Mesenchymal stem cell (in vitro differentiated cells and primary cell): Measurements from ENCODE around the gene LMNTD1.

ENCODE experiments used
- DNase-seq: peaks from one replicate; pipeline ENCODE4 v3.0.0-alpha.2; 2013
- H2AFZ ChIP-seq: one replicate; pipeline ENCODE4 v1.6.1; 2013; ENCODE audit warnings: low read depth, mild to moderate bottlenecking, control low read depth, inconsistent platforms, low read length, moderate library complexity
- H2AK5ac ChIP-seq: 2 replicates; pipeline ENCODE4 v1.6.1; 2013; ENCODE audit warnings: low read length, moderate library complexity, mild to moderate bottlenecking, inconsistent platforms; ENCODE audit not compliant: severe bottlenecking
- H2BK120ac ChIP-seq: one replicate; pipeline ENCODE4 v1.6.1; 2013; ENCODE audit warnings: low read depth, mild to moderate bottlenecking, inconsistent platforms, low read length, moderate library complexity
- H2BK12ac ChIP-seq, 2 experiments: one replicate each; pipeline ENCODE4 v1.6.1; 2013; ENCODE audit warnings: inconsistent platforms in 2 of 2, low read length in 2 of 2, mild to moderate bottlenecking in 2 of 2, moderate library complexity in 2 of 2, control low read depth in 1 of 2
- H2BK15ac ChIP-seq: one replicate; pipeline ENCODE4 v1.6.1; 2013; ENCODE audit warnings: mild to moderate bottlenecking, low read depth, inconsistent platforms; ENCODE audit not compliant: poor library complexity, severe bottlenecking
- H2BK5ac ChIP-seq: 2 replicates; pipeline ENCODE4 v1.6.1; 2013; ENCODE audit warnings: low read depth, mild to moderate bottlenecking, low read length, control low read depth, inconsistent platforms; ENCODE audit not compliant: poor library complexity, severe bottlenecking
- H3K14ac ChIP-seq, 2 experiments: one replicate each; pipeline ENCODE4 v1.6.1; 2013; ENCODE audit warnings: inconsistent platforms in 2 of 2, low read length in 2 of 2, control low read depth in 1 of 2, mild to moderate bottlenecking in 1 of 2, moderate library complexity in 1 of 2
- H3K18ac ChIP-seq, 2 experiments: one replicate each; pipeline ENCODE4 v1.6.1; 2013; ENCODE audit warnings: inconsistent platforms in 2 of 2, low read length in 2 of 2, control low read depth in 1 of 2, low read depth in 1 of 2, mild to moderate bottlenecking in 1 of 2
- H3K23ac ChIP-seq, 2 experiments: one replicate each; pipeline ENCODE4 v1.6.1; 2013; ENCODE audit warnings: inconsistent platforms in 2 of 2, low read length in 2 of 2, mild to moderate bottlenecking in 2 of 2, moderate library complexity in 2 of 2, control low read depth in 1 of 2
- H3K27ac ChIP-seq: 2 replicates; pipeline ENCODE4 v1.5.1; 2013; ENCODE audit warnings: mild to moderate bottlenecking, moderate library complexity, low read length, control low read depth, inconsistent platforms; ENCODE audit not compliant: poor library complexity, severe bottlenecking
- H3K27me3 ChIP-seq, 2 experiments: 2 replicates each; pipeline versions ENCODE4 v1.6.1 to v1.7.0; 2013; ENCODE audit warnings: low read length in 2 of 2, mild to moderate bottlenecking in 2 of 2, moderate library complexity in 2 of 2, control low read depth in 1 of 2, inconsistent platforms in 1 of 2; ENCODE audit not compliant: control insufficient read depth in 1 of 2, insufficient read depth in 1 of 2
- H3K36me3 ChIP-seq, 2 experiments: 2 replicates each; pipeline versions ENCODE4 v1.6.1 to v1.7.0; 2013; ENCODE audit warnings: low read length in 2 of 2, control low read depth in 1 of 2, inconsistent platforms in 1 of 2, low read depth in 1 of 2, mild to moderate bottlenecking in 1 of 2; ENCODE audit not compliant: insufficient read depth in 2 of 2, control insufficient read depth in 1 of 2
- H3K4ac ChIP-seq, 2 experiments: one replicate each; pipeline ENCODE4 v1.6.1; 2013; ENCODE audit warnings: inconsistent platforms in 2 of 2, low read length in 2 of 2, mild to moderate bottlenecking in 2 of 2, moderate library complexity in 2 of 2, control low read depth in 1 of 2, low read depth in 1 of 2
- H3K4me1 ChIP-seq: 2 replicates; pipeline ENCODE4 v1.6.1; 2013; ENCODE audit warnings: low read depth, low read length, control low read depth; ENCODE audit not compliant: control insufficient read depth, insufficient read depth
- H3K4me2 ChIP-seq: 2 replicates; pipeline ENCODE4 v1.6.1; 2013; ENCODE audit warnings: low read length, mild to moderate bottlenecking, inconsistent platforms; ENCODE audit not compliant: poor library complexity, severe bottlenecking
- H3K4me3 ChIP-seq, 2 experiments: 2 replicates each; pipeline versions ENCODE4 v1.5.1 to v1.7.0; 2013; ENCODE audit warnings: low read length in 2 of 2, mild to moderate bottlenecking in 2 of 2, control low read depth in 1 of 2, low read depth in 1 of 2; ENCODE audit not compliant: insufficient read depth in 1 of 2
- H3K79me1 ChIP-seq: replicated peaks from 2 replicates; pipeline ENCODE4 v1.6.1; 2013; ENCODE audit warnings: mild to moderate bottlenecking, control low read depth, low read length, inconsistent platforms; ENCODE audit not compliant: poor library complexity, severe bottlenecking
- H3K9ac ChIP-seq: 2 replicates; pipeline ENCODE4 v1.7.0; 2013; ENCODE audit warnings: mild to moderate bottlenecking, low read length, moderate library complexity
- H3K9me3 ChIP-seq: 2 replicates; pipeline ENCODE4 v1.7.0; 2013; ENCODE audit warnings: mild to moderate bottlenecking, low read length; ENCODE audit not compliant: control insufficient read depth
- H4K8ac ChIP-seq: one replicate; pipeline ENCODE4 v1.6.1; 2013; ENCODE audit warnings: inconsistent platforms, mild to moderate bottlenecking, low read length, moderate library complexity
- H4K91ac ChIP-seq: one replicate; pipeline ENCODE4 v1.6.1; 2013; ENCODE audit warnings: mild to moderate bottlenecking, low read length, inconsistent platforms
- WGBS: methylation state at CpG from one replicate; pipeline ENCODE4 v1.1.7; 2013; ENCODE audit warnings: mixed read lengths; 5-methylcytosine and 5-hydroxymethylcytosine counted together

Gene LMNTD1

DNA sequence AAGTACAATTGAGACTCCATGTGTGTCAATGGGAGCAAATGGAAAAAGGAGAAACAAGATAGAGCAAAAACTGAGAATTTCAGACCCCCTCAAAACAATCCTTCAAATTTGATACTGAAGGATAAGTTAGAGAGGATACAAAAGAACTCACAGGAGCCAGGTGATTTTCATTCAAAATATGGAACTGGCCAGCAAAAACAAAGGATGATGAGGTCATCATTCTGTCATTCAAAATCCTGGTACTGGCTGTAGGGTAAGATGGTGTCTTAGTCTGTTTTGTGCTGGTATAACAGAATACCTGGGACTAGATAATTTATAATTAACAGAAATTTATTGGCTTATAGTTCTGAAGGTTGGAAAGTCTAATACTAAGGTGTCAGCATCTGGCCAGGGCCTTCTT is 80.6 kb downstream of the LMNTD1 start:
- H2BK15ac ChIP-seq, result no peak overlapping the region
- H3K4me2 ChIP-seq, result no peak overlapping the region
- H3K9ac ChIP-seq, result no peak overlapping the region
- H3K14ac ChIP-seq, result no peak overlapping the region
- no peak overlapping the region for H3K27ac ChIP-seq
- no peak overlapping the region for H3K4me3 ChIP-seq
- no peaks in the 10 kb centered on the region for H3K4me1 ChIP-seq
- no peaks in the 10 kb centered on the region for H3K27me3 ChIP-seq
- H3K18ac ChIP-seq, result no peak overlapping the region
- no peaks in the 10 kb centered on the region for H3K36me3 ChIP-seq
- H4K8ac ChIP-seq, result no peak overlapping the region
- no peak overlapping the region for H2AK5ac ChIP-seq
- H2BK120ac ChIP-seq, result no peak overlapping the region
- no peak overlapping the region for H4K91ac ChIP-seq
- DNase-seq, result no peak
- no peak overlapping the region for H2AFZ ChIP-seq
- no peak overlapping the region for H3K4ac ChIP-seq
- H2BK5ac ChIP-seq, result no peak overlapping the region
- no peaks in the 10 kb centered on the region for H3K9me3 ChIP-seq
- no peaks in the 10 kb centered on the region for H3K79me1 ChIP-seq
- H2BK12ac ChIP-seq, result no peak overlapping the region
- H3K23ac ChIP-seq, result no peak overlapping the region

DNA sequence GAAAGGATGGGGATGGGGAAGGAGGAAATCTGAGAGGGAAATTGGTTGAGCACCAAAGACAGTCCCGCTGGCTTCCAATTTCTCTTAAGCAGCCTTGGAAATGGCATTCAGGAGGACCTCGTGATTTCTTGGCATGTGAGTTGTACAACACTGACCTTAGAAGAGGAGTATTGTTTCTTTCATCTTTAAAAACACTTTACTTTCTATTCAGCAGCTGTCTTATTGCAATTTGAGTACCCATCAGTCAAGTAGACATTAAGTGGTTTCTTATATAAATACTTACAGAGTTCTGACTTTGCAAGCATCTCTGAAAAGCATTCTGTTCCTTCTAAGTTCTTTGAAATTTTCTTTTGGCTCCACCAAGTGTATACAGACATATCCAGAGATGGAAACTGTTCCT is 83.2 kb downstream of the LMNTD1 start:
- peak; percentile 23 for DNase-seq
- no peaks in the 10 kb centered on the region for H3K9me3 ChIP-seq
- no peak overlapping the region for H2AFZ ChIP-seq
- H4K8ac ChIP-seq, result no peak overlapping the region
- no peak overlapping the region for H3K14ac ChIP-seq
- no peak overlapping the region for H3K18ac ChIP-seq
- H3K4ac ChIP-seq, result no peak overlapping the region
- H3K27me3 ChIP-seq, result no peaks in the 10 kb centered on the region
- H3K79me1 ChIP-seq, result no peaks in the 10 kb centered on the region
- H3K4me2 ChIP-seq, result no peak overlapping the region
- no peak overlapping the region for H3K23ac ChIP-seq
- H3K36me3 ChIP-seq, result no peaks in the 10 kb centered on the region
- no peak overlapping the region for H3K27ac ChIP-seq
- H3K4me1 ChIP-seq, result no peaks in the 10 kb centered on the region
- H2BK5ac ChIP-seq, result no peak overlapping the region
- no peak overlapping the region for H2BK15ac ChIP-seq
- no peak overlapping the region for H3K4me3 ChIP-seq
- H4K91ac ChIP-seq, result no peak overlapping the region
- H2BK12ac ChIP-seq, result no peak overlapping the region
- no peak overlapping the region for H2BK120ac ChIP-seq
- no peak overlapping the region for H3K9ac ChIP-seq
- no CpG with 5 or more reads among the region's 2 CpGs for WGBS
- no peak overlapping the region for H2AK5ac ChIP-seq

DNA sequence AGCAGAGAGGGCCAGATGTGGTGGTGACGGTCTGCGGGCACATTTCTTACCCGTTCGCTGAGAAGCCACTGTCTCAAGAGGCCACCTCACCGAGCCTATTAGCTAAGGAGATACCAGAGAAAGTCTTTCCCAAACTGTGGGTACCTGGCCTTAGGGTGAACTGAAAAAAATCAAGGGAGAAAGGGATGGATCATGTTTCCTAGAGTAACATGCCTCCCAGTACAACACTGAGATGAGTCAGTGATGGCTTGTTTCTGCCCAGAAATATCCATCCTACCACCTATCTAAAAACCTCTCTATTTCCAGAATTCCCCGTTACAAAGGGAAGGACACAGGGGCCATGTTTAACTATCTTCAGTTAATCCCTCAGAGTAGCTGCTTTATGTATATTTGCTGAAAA is 83.7 kb downstream of the LMNTD1 start:
- Histone ChIP-seq H3K79me1 (no peaks in the 10 kb centered on the region), H3K9me3 (no peaks in the 10 kb centered on the region), H3K4me1 (no peaks in the 10 kb centered on the region), H4K8ac (no peak overlapping the region), H2BK15ac (no peak overlapping the region), H3K14ac (no peak overlapping the region), H3K18ac (no peak overlapping the region), H4K91ac (no peak overlapping the region), H3K4me2 (no peak overlapping the region), H2BK12ac (no peak overlapping the region), H2AFZ (no peak overlapping the region), H3K36me3 (no peaks in the 10 kb centered on the region), H3K27me3 (no peaks in the 10 kb centered on the region), H3K4ac (no peak overlapping the region), H2BK120ac (no peak overlapping the region), H3K27ac (no peak overlapping the region), H2AK5ac (no peak overlapping the region), H2BK5ac (no peak overlapping the region), H3K4me3 (no peak overlapping the region), H3K9ac (no peak overlapping the region), H3K23ac (no peak overlapping the region)
- 98% methylated on average over 4 of the region's 6 CpGs for WGBS
- DNase-seq, result no peak

DNA sequence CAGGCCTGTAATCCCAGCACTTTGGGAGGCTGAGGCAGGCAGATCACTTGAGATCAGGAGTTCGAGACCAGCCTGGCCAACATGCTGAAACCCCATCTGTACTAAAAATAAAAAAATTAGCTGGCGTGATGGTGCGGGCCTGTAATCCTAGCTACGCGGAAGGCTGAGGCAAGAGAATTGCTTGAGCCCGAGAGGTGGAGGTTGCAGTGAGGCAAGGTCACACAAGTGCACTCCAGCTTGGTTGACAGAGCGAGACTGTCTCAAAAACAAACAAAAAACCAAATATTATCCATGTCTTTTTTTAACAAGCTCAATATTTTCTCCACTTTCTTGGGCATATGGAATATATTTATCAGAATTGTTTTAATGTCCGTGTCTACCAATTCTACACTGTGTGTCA is 89.6 kb downstream of the LMNTD1 start:
- DNase-seq, result no peak

More for the DNA sequence above, 89.6 kb downstream of the LMNTD1 start:
- Histone ChIP-seq H2BK15ac (no peak overlapping the region), H3K4me2 (no peak overlapping the region), H3K4ac (no peak overlapping the region), H3K79me1 (no peaks in the 10 kb centered on the region), H2AFZ (no peak overlapping the region), H3K27me3 (no peaks in the 10 kb centered on the region), H2BK5ac (no peak overlapping the region), H3K36me3 (no peaks in the 10 kb centered on the region), H3K23ac (no peak overlapping the region), H4K8ac (no peak overlapping the region), H3K4me3 (no peak overlapping the region), H4K91ac (no peak overlapping the region), H3K9me3 (peaks cover 2% of the 10 kb centered on the region), H3K18ac (no peak overlapping the region), H3K4me1 (no peaks in the 10 kb centered on the region), H2AK5ac (no peak overlapping the region), H2BK12ac (no peak overlapping the region), H3K14ac (no peak overlapping the region), H3K9ac (no peak overlapping the region), H3K27ac (no peak overlapping the region), H2BK120ac (no peak overlapping the region)
- 96% methylated on average over 6 of the region's 8 CpGs for WGBS
